ENCODE data around the gene ARHGAP22.

- TF ChIP-seq POLR2A (IDR thresholded peaks at IDR 0.05) = no peak
- TF ChIP-seq CTCF (IDR thresholded peaks at IDR 0.05) = no peak
Measured at GRCh38 chr10:48455392-48456151, 149.3 kb downstream of the ARHGAP22 start.

Measured in heart left ventricle (tissue), 13 donors.